SK-N-SH (cell line): Measurements from ENCODE around the gene CIB4. TPM values are rescaled to one million over a fixed set of nuclear protein-coding genes. Genes with fewer than 3 reads are reported as not detected.

ENCODE experiments used
- CTCF ChIA-PET: fragments of 300-600, 350-600 bp; formaldehyde crosslinking; extraction: SDS; loops from one replicate; lab custom pipeline; 2021; lab: Yijun Ruan, JAX
- POLR2A ChIA-PET: fragments of 350-600 bp; sonication (Branson Sonifier 250); formaldehyde crosslinking; extraction: SDS; loops from one replicate; lab custom pipeline; 2020; ENCODE audit warnings: antibody characterized with exemption, inconsistent platforms; lab: Yijun Ruan, JAX
- DNase-seq: peaks from one replicate; pipeline ENCODE4 v3.0.0; 2012
- H2AFZ ChIP-seq: fragments of 200-600 bp; sonication (generic); 2 replicates; pipeline ENCODE4 v1.8.1; 2016; ENCODE audit warnings: antibody characterized with exemption, mild to moderate bottlenecking, low read depth
- H3F3A ChIP-seq: fragments of 200-600 bp; sonication (generic); replicated peaks from 2 replicates; pipeline ENCODE3; 2016; ENCODE audit warnings: antibody characterized with exemption, mild to moderate bottlenecking; ENCODE audit not compliant: insufficient read depth
- H3K27ac ChIP-seq, 2 experiments: fragments of 200-500 bp in 1 of 2; fragments of 200-600 bp in 1 of 2; sonication (Bioruptor generic) in 1 of 2; sonication (generic), shearing (Covaris generic) in 1 of 2; 2 replicates each; pipeline versions ENCODE4 v1.5.1 to v1.6.1; 2014 to 2016; ENCODE audit warnings: low read depth in 2 of 2, inconsistent platforms in 1 of 2, low read length in 1 of 2, mild to moderate bottlenecking in 1 of 2, mixed read lengths in 1 of 2
- H3K27me3 ChIP-seq: fragments of 200-600 bp; sonication (generic), shearing (Covaris generic); 2 replicates; pipeline ENCODE4 v1.6.1; 2016; ENCODE audit warnings: mixed run types; ENCODE audit not compliant: insufficient read depth
- H3K36me3 ChIP-seq, 2 experiments: fragments of 200-500 bp in 1 of 2; fragments of 200-600 bp in 1 of 2; sonication (Bioruptor generic) in 1 of 2; sonication (generic) in 1 of 2; replicated peaks in 1 of 2; 2 replicates each; pipeline versions ENCODE3 to v1.5.1; 2014 to 2016; ENCODE audit warnings: low read length in 1 of 2, mild to moderate bottlenecking in 1 of 2; ENCODE audit not compliant: insufficient read depth in 2 of 2, control insufficient read depth in 1 of 2
- H3K4me1 ChIP-seq, 2 experiments: fragments of 200-500 bp in 1 of 2; fragments of 200-600 bp in 1 of 2; sonication (Bioruptor generic) in 1 of 2; sonication (generic), shearing (Covaris generic) in 1 of 2; 2 replicates each; pipeline versions ENCODE4 v1.5.1 to v1.6.1; 2014 to 2016; ENCODE audit warnings: low read depth in 1 of 2, low read length in 1 of 2, mixed run types in 1 of 2; ENCODE audit not compliant: insufficient read depth in 2 of 2, control insufficient read depth in 1 of 2
- H3K4me2 ChIP-seq: fragments of 200-600 bp; sonication (generic), shearing (Covaris generic); 2 replicates; pipeline ENCODE4 v1.6.1; 2017; ENCODE audit warnings: mixed run types
- H3K4me3 ChIP-seq, 2 experiments: fragments of 200-500 bp in 1 of 2; fragments of 200-600 bp in 1 of 2; sonication (Bioruptor generic) in 1 of 2; sonication (generic), shearing (Covaris generic) in 1 of 2; 2 replicates each; pipeline versions ENCODE4 v1.5.1 to v1.8.1; 2014 to 2016; ENCODE audit warnings: low read depth in 2 of 2, inconsistent platforms in 1 of 2, low read length in 1 of 2, mild to moderate bottlenecking in 1 of 2, mixed read lengths in 1 of 2, moderate library complexity in 1 of 2
- H3K79me2 ChIP-seq: fragments of 200-600 bp; sonication (generic); 2 replicates; pipeline ENCODE4 v1.8.1; 2017; ENCODE audit warnings: mild to moderate bottlenecking; ENCODE audit not compliant: insufficient read depth
- H3K9ac ChIP-seq: fragments of 200-600 bp; sonication (generic); 2 replicates; pipeline ENCODE4 v1.6.1; 2017; ENCODE audit warnings: mixed run types
- H3K9me2 ChIP-seq: fragments of 200-600 bp; sonication (generic); 2 replicates; pipeline ENCODE4 v1.6.1; 2017; ENCODE audit warnings: mixed run types
- H3K9me3 ChIP-seq: fragments of 200-600 bp; sonication (generic); 2 replicates; pipeline ENCODE4 v1.6.1; 2017; ENCODE audit warnings: mixed run types, mild to moderate bottlenecking, moderate library complexity
- H4K20me1 ChIP-seq: fragments of 200-600 bp; sonication (generic); 2 replicates; pipeline ENCODE4 v1.6.1; 2017; ENCODE audit warnings: mild to moderate bottlenecking, mixed run types; ENCODE audit not compliant: insufficient read depth
- CHD2 ChIP-seq: fragments of 150-350 bp; IDR thresholded peaks from 2 replicates; pipeline ENCODE4 v1.6.1; 2018; ENCODE audit warnings: low read length; ENCODE audit not compliant: partially characterized antibody
- EZH2phosphoT487 ChIP-seq: fragments of 200-600 bp; sonication (generic); IDR thresholded peaks from 2 replicates; pipeline ENCODE4 v1.6.1; 2017; ENCODE audit warnings: low read depth, mixed run types, mild to moderate bottlenecking, antibody characterized with exemption, moderate library complexity, borderline replicate concordance
- FOXJ3 ChIP-seq: sonication (generic); formaldehyde crosslinking; IDR thresholded peaks from 2 replicates; pipeline ENCODE4 v1.5.1; 2020; ENCODE audit warnings: mild to moderate bottlenecking, missing genetic modification reagents
- FOXM1 ChIP-seq: IDR thresholded peaks from 2 replicates; pipeline ENCODE4 v1.4.0; 2012; ENCODE audit warnings: low read depth, mild to moderate bottlenecking
- GATA2 ChIP-seq: sonication (generic); formaldehyde crosslinking; IDR thresholded peaks from 2 replicates; pipeline ENCODE4 v1.5.0; 2020; ENCODE audit warnings: mild to moderate bottlenecking, missing genetic modification reagents
- MAX ChIP-seq: IDR thresholded peaks from 2 replicates; pipeline ENCODE4 v1.4.0; 2012; ENCODE audit warnings: low read depth
- MEF2A ChIP-seq: IDR thresholded peaks from 2 replicates; pipeline ENCODE4 v1.4.0; 2012; ENCODE audit warnings: low read depth, borderline replicate concordance
- NRF1 ChIP-seq: IDR thresholded peaks from 2 replicates; pipeline ENCODE4 v1.6.1; 2012; ENCODE audit warnings: low read depth, mild to moderate bottlenecking, low read length
- PBX3 ChIP-seq: IDR thresholded peaks from 2 replicates; pipeline ENCODE4; 2012
- RAD21 ChIP-seq: IDR thresholded peaks from 2 replicates; pipeline ENCODE4 v1.6.1; 2012; ENCODE audit warnings: mild to moderate bottlenecking, low read length
- RCOR1 ChIP-seq: fragments of 150-350 bp; IDR thresholded peaks from 2 replicates; pipeline ENCODE4 v1.6.1; 2017; ENCODE audit warnings: antibody characterized with exemption, low read length
- TCF12 ChIP-seq: IDR thresholded peaks from 2 replicates; pipeline ENCODE4 v1.4.0; 2012
- USF1 ChIP-seq: IDR thresholded peaks from 2 replicates; pipeline ENCODE4 v1.4.0; 2012; ENCODE audit warnings: low read depth, borderline replicate concordance
- ZBTB33 ChIP-seq: IDR thresholded peaks from 2 replicates; pipeline ENCODE4 v1.4.0; 2012; ENCODE audit warnings: low read depth, borderline replicate concordance
- WGBS: methylation state at CpG from one replicate; pipeline ENCODE4 v1.1.6; 2017; ENCODE audit warnings: low lambda C conversion rate; 5-methylcytosine and 5-hydroxymethylcytosine counted together
- polyA plus RNA-seq, 3 experiments: library from polyadenylated mRNA; depleted of rRNA; stranded (reverse); fragments of >200 nt; gene quantifications; 2 replicates each; pipeline ENCODE4 v1.2.3, GENCODE V29; 2012

Gene CIB4
- polyA plus RNA-seq (2012; rRNA removed) = not detected in 2 replicates
- not detected in 2 replicates for polyA plus RNA-seq (2012; cell fraction: cytosol; rRNA removed)
- not detected in 2 replicates for polyA plus RNA-seq (2012; cell fraction: nucleus; rRNA removed)

- H3K9ac ChIP-seq = no peak within 1 kb of the TSS
- H3K79me2 ChIP-seq = no peaks in the 10 kb centered on the region
- H3K27ac ChIP-seq = no peak within 1 kb of the TSS
- no peak for TF ChIP-seq RCOR1
- no peak for TF ChIP-seq USF1
- TF ChIP-seq TCF12 = no peak
- TF ChIP-seq NRF1 = no peak
- no peak for TF ChIP-seq EZH2phosphoT487
- TF ChIP-seq FOXM1 = no peak
- no peak for TF ChIP-seq MAX
- TF ChIP-seq PBX3 = no peak
- no peak for TF ChIP-seq GATA2 (CRISPR knock-in tag)
- TF ChIP-seq CHD2 = no peak
- no peak for TF ChIP-seq MEF2A
- TF ChIP-seq FOXJ3 = no peak
- TF ChIP-seq ZBTB33 = no peak
- no peak for TF ChIP-seq RAD21
- no peak for DNase-seq
- H3K4me1 ChIP-seq = peaks cover 0 to 7% of the 10 kb centered on the region in 2 experiments; a peak in 1 of 4 replicates
- no peaks in the 10 kb centered on the region for H3K9me2 ChIP-seq
- ChIA-PET CTCF (interaction anchor here (0.8 to 3.0 kb wide), 7 partner anchors 13 to 104 kb away, joined by 3 to 17 read pairs (median 4); no protein-coding TSS in a partner anchor), POLR2A (no interaction called here)
- no peak within 1 kb of the TSS for H2AFZ ChIP-seq
- 57% methylated on average over 8 of the region's 8 CpGs for WGBS
- H3K9me3 ChIP-seq = no peaks in the 10 kb centered on the region
- H3K27me3 ChIP-seq = peaks cover 23% of the 10 kb centered on the region; the same call in 1 of the 2 replicates
- H3K36me3 ChIP-seq = no peaks in the 10 kb centered on the region
- no peak within 1 kb of the TSS for H3K4me3 ChIP-seq
- H3F3A ChIP-seq = no peaks in the 10 kb centered on the region
- H3K4me2 ChIP-seq = no peak within 1 kb of the TSS
- H4K20me1 ChIP-seq = no peaks in the 10 kb centered on the region
Measured at GRCh38 chr2:26640781-26641564, at the start of gene CIB4. CIB4 (minus strand) TSS chr2:26641366; CDS start chr2:26641314, 52 bp downstream.
